Measurements from ENCODE around the gene CTCF.

DNA sequence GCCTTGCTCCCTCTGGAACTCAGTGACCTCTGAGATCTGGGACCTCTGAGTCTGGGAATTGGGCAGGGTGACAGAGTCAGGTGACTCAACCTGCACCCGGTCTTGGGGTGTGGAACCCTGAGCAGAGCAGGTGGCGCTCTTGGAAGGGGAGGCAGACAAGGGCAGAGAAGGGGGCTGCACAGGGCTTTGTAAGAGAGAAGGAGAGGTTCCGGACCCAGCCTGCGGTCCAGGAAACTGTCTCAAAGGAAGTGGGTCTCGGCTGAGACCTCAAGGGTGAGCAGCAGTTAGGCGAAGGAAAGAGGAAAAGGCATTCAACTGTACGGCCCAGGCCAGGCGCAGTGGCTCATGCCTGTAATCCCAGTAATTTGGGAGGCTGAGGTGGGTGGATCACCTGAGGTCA lies 43.6 kb upstream of the CTCF start:
- TF ChIP-seq FOXK2 (IDR thresholded peaks at IDR 0.05) = no peak
- no peak for TF ChIP-seq SUZ12 (IDR thresholded peaks at IDR 0.05)
- TF ChIP-seq ELF4 (IDR thresholded peaks at IDR 0.05) = no peak
- no peak for TF ChIP-seq HDGF (IDR thresholded peaks at IDR 0.05; ENCODE audit: borderline replicate concordance)
- no peak for TF ChIP-seq BHLHE40 (IDR thresholded peaks at IDR 0.05; ENCODE audit: borderline replicate concordance)
- no peak for TF ChIP-seq CTBP1 (IDR thresholded peaks at IDR 0.05; ENCODE audit: borderline replicate concordance)
- TF ChIP-seq FOXM1 (IDR thresholded peaks at IDR 0.05; ENCODE audit: borderline replicate concordance) = no peak
- TF ChIP-seq SP1 (IDR thresholded peaks at IDR 0.05) = no peak
- no peak for TF ChIP-seq TARDBP (IDR thresholded peaks at IDR 0.05)
